HepG2 (cell line): Measurements from ENCODE around the gene DPAGT1. TPM values are rescaled to one million over a fixed set of nuclear protein-coding genes. Genes with fewer than 3 reads are reported as not detected.

Experiments used
- ATAC-seq: fragments of 200-7000 bp; cut with Tn5 transposase; 3 replicates; pipeline ENCODE4 v1.9.1; 2020; ENCODE audit warnings: mild to moderate bottlenecking, moderate library complexity
- BruUV-seq: library from RNA; stranded (reverse); fragments of 400-500 nt; replicated peaks from 2 replicates; lab custom pipeline; 2021; lab: Mats Ljungman, UMichigan
- CTCF ChIA-PET: fragments of 300-600 bp; formaldehyde crosslinking; extraction: SDS; loops from one replicate; lab custom pipeline; 2021; ENCODE audit warnings: low total read pairs, inconsistent platforms, low intra/inter-chr PET ratio; lab: Yijun Ruan, JAX
- POLR2A ChIA-PET: fragments of 350-600 bp; sonication (Branson Sonifier 250); formaldehyde crosslinking; loops from one replicate; lab custom pipeline; 2020; ENCODE audit warnings: antibody characterized with exemption, inconsistent platforms; lab: Yijun Ruan, JAX
- DNase-seq: peaks from one replicate; pipeline ENCODE4 v3.0.0-alpha.2; 2015; ENCODE audit warnings: low spot score
- FAIRE-seq: peaks from 3 replicates; lab custom pipeline; 2011; peaks lifted over from hg19 to GRCh38; lab: Jason Lieb, UNC
- H2AFZ ChIP-seq: one replicate; pipeline ENCODE4 v1.6.1; 2011; ENCODE audit warnings: low read length, inconsistent platforms
- H3K27ac ChIP-seq: fragments of 300-600 bp; 3 replicates; pipeline ENCODE4 v1.8.0; 2011; ENCODE audit warnings: mixed run types, mild to moderate bottlenecking, mixed read lengths, low read length, inconsistent platforms; ENCODE audit not compliant: insufficient read depth; ENCODE audit errors: extremely low read length
- H3K27me3 ChIP-seq, 2 experiments: fragments of 200-600 bp in 1 of 2; 2 replicates in 1 of 2; 3 replicates in 1 of 2; pipeline versions ENCODE4 v1.6.0 to v1.8.0; 2011; ENCODE audit warnings: low read length in 2 of 2, mild to moderate bottlenecking in 2 of 2, moderate library complexity in 2 of 2, inconsistent platforms in 1 of 2; ENCODE audit not compliant: insufficient read depth in 2 of 2, control insufficient read depth in 1 of 2
- H3K36me3 ChIP-seq, 2 experiments: fragments of 200-600 bp in 1 of 2; replicated peaks in 1 of 2; 2 replicates in 1 of 2; 3 replicates in 1 of 2; pipeline versions ENCODE4 v1.5.1 to v1.8.0; 2011; ENCODE audit warnings: low read length in 2 of 2, inconsistent platforms in 1 of 2; ENCODE audit not compliant: insufficient read depth in 2 of 2, control insufficient read depth in 1 of 2
- H3K4me1 ChIP-seq: 2 replicates; pipeline ENCODE4 v1.5.1; 2012; ENCODE audit warnings: low read length, inconsistent platforms; ENCODE audit not compliant: insufficient read depth
- H3K4me2 ChIP-seq: 2 replicates; pipeline ENCODE4 v1.6.0; 2011; ENCODE audit warnings: low read depth, low read length, inconsistent platforms
- H3K4me3 ChIP-seq, 3 experiments: fragments of 200-600 bp in 1 of 3; sonication (generic), shearing (Covaris generic) in 1 of 3; replicated peaks in 1 of 3; 2 replicates each; pipeline ENCODE4 v1.5.1; 2011 to 2016; ENCODE audit warnings: low read length in 3 of 3, inconsistent platforms in 2 of 3, low read depth in 2 of 3, mild to moderate bottlenecking in 2 of 3, control low read depth in 1 of 3, mixed read lengths in 1 of 3; ENCODE audit not compliant: insufficient read depth in 1 of 3
- H3K79me2 ChIP-seq: one replicate; pipeline ENCODE4 v1.6.1; 2011; ENCODE audit warnings: low read length, inconsistent platforms; ENCODE audit not compliant: insufficient read depth
- H3K9ac ChIP-seq: 2 replicates; pipeline ENCODE4 v1.6.0; 2011; ENCODE audit warnings: mild to moderate bottlenecking, low read depth, low read length, inconsistent platforms; ENCODE audit not compliant: insufficient read depth
- H3K9me3 ChIP-seq: 2 replicates; pipeline ENCODE4 v1.5.1; 2012; ENCODE audit warnings: mild to moderate bottlenecking, low read length
- H4K20me1 ChIP-seq: 2 replicates; pipeline ENCODE4 v1.6.0; 2011; ENCODE audit warnings: inconsistent platforms, mild to moderate bottlenecking, low read length, moderate library complexity; ENCODE audit not compliant: insufficient read depth
- MYPOP ChIP-seq: sonication (generic); formaldehyde crosslinking; IDR thresholded peaks from 2 replicates; pipeline ENCODE4 v1.8.1; 2023; ENCODE audit warnings: mild to moderate bottlenecking, moderate library complexity, missing genetic modification reagents
- RAD51 ChIP-seq: fragments of 450-650 bp; IDR thresholded peaks from 2 replicates; pipeline ENCODE4 v1.6.1; 2016; ENCODE audit warnings: borderline replicate concordance
- SAP130 ChIP-seq: IDR thresholded peaks from 2 replicates; pipeline ENCODE4 v1.6.1; 2016; ENCODE audit warnings: low read depth
- SP1 ChIP-seq, 2 experiments: fragments of 450-650 bp in 1 of 2; sonication (generic) in 1 of 2; formaldehyde crosslinking in 1 of 2; IDR thresholded peaks; 2 replicates each; pipeline versions ENCODE4 v1.4.0 to v1.6.1; 2016 to 2020; ENCODE audit warnings: missing genetic modification reagents in 1 of 2
- ZFP36L1 ChIP-seq: sonication (generic); formaldehyde crosslinking; IDR thresholded peaks from 2 replicates; pipeline ENCODE4 v1.8.0; 2022; ENCODE audit warnings: mild to moderate bottlenecking, missing genetic modification reagents, moderate library complexity
- ZNF383 ChIP-seq: sonication (generic); formaldehyde crosslinking; IDR thresholded peaks from 2 replicates; pipeline ENCODE4 v1.4.0; 2020; ENCODE audit warnings: missing genetic modification reagents, mild to moderate bottlenecking, borderline replicate concordance
- ZSCAN21 ChIP-seq: sonication (generic); formaldehyde crosslinking; IDR thresholded peaks from 2 replicates; pipeline ENCODE4 v1.8.0; 2022; ENCODE audit warnings: mild to moderate bottlenecking, missing genetic modification reagents, moderate library complexity, borderline replicate concordance
- WGBS: methylation state at CpG from one replicate; pipeline ENCODE4 v1.1.6; 2017; ENCODE audit warnings: low lambda C conversion rate; 5-methylcytosine and 5-hydroxymethylcytosine counted together
- in situ Hi-C: cut with HindIII; loops from 2 replicates; pipeline ENCODE4 v1.10.0; 2017; ENCODE audit warnings: low pct_unique_long_range_greater_than_20kb; ENCODE audit not compliant: extremely low pct_ligation_motif_present
- intact Hi-C: fragments of 100-400 bp; cut with micrococcal nuclease; formaldehyde crosslinking; loops from one replicate; pipeline ENCODE4 v1.10.0; 2022; ENCODE audit not compliant: unreplicated experiment
- polyA plus RNA-seq, 8 experiments: library from polyadenylated mRNA; depleted of rRNA in 3 of 8; stranded (reverse) in 7 of 8; unstranded in 1 of 8; fragments of >200 nt; fragmentation: Illumina TruSeq in 4 of 8; extraction: Trizol in 4 of 8; gene quantifications; 2 replicates each; pipeline versions ENCODE4 v1.2.1 to v1.2.3, GENCODE V29; 2011 to 2016; ENCODE audit warnings: low read depth in 4 of 8, missing spikeins in 1 of 8, mixed read lengths in 1 of 8; ENCODE audit not compliant: insufficient read depth in 1 of 8
- total RNA-seq, 5 experiments: library from RNA; depleted of rRNA; stranded (reverse); fragments of >200 nt; fragmentation: Illumina TruSeq; extraction: Trizol; gene quantifications; 2 replicates each; pipeline ENCODE4 v1.2.3, GENCODE V29; 2016; ENCODE audit warnings: low read depth in 1 of 5

DPAGT1 gene
- total and polyA plus RNA-seq, 2 of the 13 experiments (the other 11 are each of a cell fraction or from before 2014, with no cell fraction given), result 37.6 to 70.7 TPM

GRCh38 chr11:119115484-119116234 is 14.0 kb upstream of the DPAGT1 start:
- Histone ChIP-seq H4K20me1 (no peaks in the 10 kb centered on the region), H3K4me3 (no peak overlapping the region), H2AFZ (no peak overlapping the region), H3K36me3 (peaks cover 14 to 32% of the 10 kb centered on the region in 2 experiments), H3K4me2 (no peak overlapping the region), H3K9ac (no peak overlapping the region), H3K9me3 (no peaks in the 10 kb centered on the region), H3K27me3 (no peaks in the 10 kb centered on the region; a peak in 1 of 5 replicates), H3K79me2 (no peaks in the 10 kb centered on the region), H3K4me1 (peaks cover 8% of the 10 kb centered on the region), H3K27ac (no peak overlapping the region)
- in situ Hi-C loops (no loop called here), intact Hi-C loops (no loop called here)
- TF ChIP-seq MYPOP (CRISPR knock-in tag), result no peak
- no peak for TF ChIP-seq ZSCAN21 (CRISPR knock-in tag)
- no peak for TF ChIP-seq RAD51
- no peak for TF ChIP-seq ZFP36L1 (CRISPR knock-in tag)
- TF ChIP-seq ZNF383, result no peak
- TF ChIP-seq SP1 (IDR thresholded peaks at IDR 0.05), result no peak
- no peak for TF ChIP-seq SP1 (CRISPR knock-in tag; IDR thresholded peaks at IDR 0.05)
- no peak for TF ChIP-seq SAP130 (CRISPR knock-in tag)
- no peak for ATAC-seq
- ChIA-PET POLR2A (interaction anchor here (0.7 kb wide), 1 partner anchor 223 kb away, joined by 3 read pairs; no protein-coding TSS in a partner anchor), CTCF (no interaction called here)
- WGBS, result 93% methylated on average over 24 of the region's 24 CpGs
- DNase-seq, result no peak
- FAIRE-seq, result no peak
- BruUV-seq, result no TSS peak
